SK-N-SH (cell line): ENCODE data around the gene HS3ST3A1. TPM values are rescaled to one million over a fixed set of nuclear protein-coding genes. Genes with fewer than 3 reads are reported as not detected.

Experiments
- CTCF ChIA-PET: fragments of 300-600, 350-600 bp; formaldehyde crosslinking; extraction: SDS; loops from one replicate; lab custom pipeline; 2021; lab: Yijun Ruan, JAX
- POLR2A ChIA-PET: fragments of 350-600 bp; sonication (Branson Sonifier 250); formaldehyde crosslinking; extraction: SDS; loops from one replicate; lab custom pipeline; 2020; ENCODE audit warnings: antibody characterized with exemption, inconsistent platforms; lab: Yijun Ruan, JAX
- DNase-seq: peaks from one replicate; pipeline ENCODE4 v3.0.0; 2012
- H2AFZ ChIP-seq: fragments of 200-600 bp; sonication (generic); 2 replicates; pipeline ENCODE4 v1.8.1; 2016; ENCODE audit warnings: antibody characterized with exemption, mild to moderate bottlenecking, low read depth
- H3F3A ChIP-seq: fragments of 200-600 bp; sonication (generic); replicated peaks from 2 replicates; pipeline ENCODE3; 2016; ENCODE audit warnings: antibody characterized with exemption, mild to moderate bottlenecking; ENCODE audit not compliant: insufficient read depth
- H3K27ac ChIP-seq, 2 experiments: fragments of 200-500 bp in 1 of 2; fragments of 200-600 bp in 1 of 2; sonication (Bioruptor generic) in 1 of 2; sonication (generic), shearing (Covaris generic) in 1 of 2; 2 replicates each; pipeline versions ENCODE4 v1.5.1 to v1.6.1; 2014 to 2016; ENCODE audit warnings: low read depth in 2 of 2, inconsistent platforms in 1 of 2, low read length in 1 of 2, mild to moderate bottlenecking in 1 of 2, mixed read lengths in 1 of 2
- H3K27me3 ChIP-seq: fragments of 200-600 bp; sonication (generic), shearing (Covaris generic); 2 replicates; pipeline ENCODE4 v1.6.1; 2016; ENCODE audit warnings: mixed run types; ENCODE audit not compliant: insufficient read depth
- H3K36me3 ChIP-seq, 2 experiments: fragments of 200-500 bp in 1 of 2; fragments of 200-600 bp in 1 of 2; sonication (Bioruptor generic) in 1 of 2; sonication (generic) in 1 of 2; replicated peaks in 1 of 2; 2 replicates each; pipeline versions ENCODE3 to v1.5.1; 2014 to 2016; ENCODE audit warnings: low read length in 1 of 2, mild to moderate bottlenecking in 1 of 2; ENCODE audit not compliant: insufficient read depth in 2 of 2, control insufficient read depth in 1 of 2
- H3K4me1 ChIP-seq, 2 experiments: fragments of 200-500 bp in 1 of 2; fragments of 200-600 bp in 1 of 2; sonication (Bioruptor generic) in 1 of 2; sonication (generic), shearing (Covaris generic) in 1 of 2; 2 replicates each; pipeline versions ENCODE4 v1.5.1 to v1.6.1; 2014 to 2016; ENCODE audit warnings: low read depth in 1 of 2, low read length in 1 of 2, mixed run types in 1 of 2; ENCODE audit not compliant: insufficient read depth in 2 of 2, control insufficient read depth in 1 of 2
- H3K4me2 ChIP-seq: fragments of 200-600 bp; sonication (generic), shearing (Covaris generic); 2 replicates; pipeline ENCODE4 v1.6.1; 2017; ENCODE audit warnings: mixed run types
- H3K4me3 ChIP-seq, 2 experiments: fragments of 200-500 bp in 1 of 2; fragments of 200-600 bp in 1 of 2; sonication (Bioruptor generic) in 1 of 2; sonication (generic), shearing (Covaris generic) in 1 of 2; 2 replicates each; pipeline versions ENCODE4 v1.5.1 to v1.8.1; 2014 to 2016; ENCODE audit warnings: low read depth in 2 of 2, inconsistent platforms in 1 of 2, low read length in 1 of 2, mild to moderate bottlenecking in 1 of 2, mixed read lengths in 1 of 2, moderate library complexity in 1 of 2
- H3K79me2 ChIP-seq: fragments of 200-600 bp; sonication (generic); 2 replicates; pipeline ENCODE4 v1.8.1; 2017; ENCODE audit warnings: mild to moderate bottlenecking; ENCODE audit not compliant: insufficient read depth
- H3K9ac ChIP-seq: fragments of 200-600 bp; sonication (generic); 2 replicates; pipeline ENCODE4 v1.6.1; 2017; ENCODE audit warnings: mixed run types
- H3K9me2 ChIP-seq: fragments of 200-600 bp; sonication (generic); 2 replicates; pipeline ENCODE4 v1.6.1; 2017; ENCODE audit warnings: mixed run types
- H3K9me3 ChIP-seq: fragments of 200-600 bp; sonication (generic); 2 replicates; pipeline ENCODE4 v1.6.1; 2017; ENCODE audit warnings: mixed run types, mild to moderate bottlenecking, moderate library complexity
- H4K20me1 ChIP-seq: fragments of 200-600 bp; sonication (generic); 2 replicates; pipeline ENCODE4 v1.6.1; 2017; ENCODE audit warnings: mild to moderate bottlenecking, mixed run types; ENCODE audit not compliant: insufficient read depth
- EP300 ChIP-seq, 2 experiments: IDR thresholded peaks; 2 replicates each; pipeline versions ENCODE4 v1.4.0 to v1.6.1; 2012; ENCODE audit warnings: borderline replicate concordance in 1 of 2, low read depth in 1 of 2, low read length in 1 of 2
- FOSL2 ChIP-seq: IDR thresholded peaks from 2 replicates; pipeline ENCODE4 v1.4.0; 2012; ENCODE audit warnings: low read depth, mild to moderate bottlenecking, moderate library complexity, borderline replicate concordance
- FOXJ3 ChIP-seq: sonication (generic); formaldehyde crosslinking; IDR thresholded peaks from 2 replicates; pipeline ENCODE4 v1.5.1; 2020; ENCODE audit warnings: mild to moderate bottlenecking, missing genetic modification reagents
- FOXM1 ChIP-seq: IDR thresholded peaks from 2 replicates; pipeline ENCODE4 v1.4.0; 2012; ENCODE audit warnings: low read depth, mild to moderate bottlenecking
- GABPA ChIP-seq: IDR thresholded peaks from 2 replicates; pipeline ENCODE4 v1.4.0; 2012; ENCODE audit warnings: low read depth, mild to moderate bottlenecking
- GATA2 ChIP-seq: sonication (generic); formaldehyde crosslinking; IDR thresholded peaks from 2 replicates; pipeline ENCODE4 v1.5.0; 2020; ENCODE audit warnings: mild to moderate bottlenecking, missing genetic modification reagents
- JUND ChIP-seq: IDR thresholded peaks from 2 replicates; pipeline ENCODE4 v1.4.0; 2012
- MEF2A ChIP-seq: IDR thresholded peaks from 2 replicates; pipeline ENCODE4 v1.4.0; 2012; ENCODE audit warnings: low read depth, borderline replicate concordance
- MXI1 ChIP-seq: IDR thresholded peaks from 2 replicates; pipeline ENCODE4 v1.6.1; 2012; ENCODE audit warnings: mild to moderate bottlenecking, low read depth, low read length, improper control_type of control experiment
- NFIC ChIP-seq: IDR thresholded peaks from 2 replicates; pipeline ENCODE4 v1.4.0; 2012; ENCODE audit warnings: borderline replicate concordance
- NRF1 ChIP-seq: IDR thresholded peaks from 2 replicates; pipeline ENCODE4 v1.6.1; 2012; ENCODE audit warnings: low read depth, mild to moderate bottlenecking, low read length
- POLR2AphosphoS5 ChIP-seq: IDR thresholded peaks from 2 replicates; pipeline ENCODE4 v1.6.1; 2012; ENCODE audit warnings: low read depth, low read length
- RXRA ChIP-seq: IDR thresholded peaks from 2 replicates; pipeline ENCODE4 v1.4.0; 2012; ENCODE audit warnings: low read depth, mild to moderate bottlenecking, borderline replicate concordance
- SIN3A ChIP-seq: IDR thresholded peaks from 2 replicates; pipeline ENCODE4 v1.6.1; 2012; ENCODE audit warnings: low read depth, mild to moderate bottlenecking, low read length, moderate library complexity, borderline replicate concordance
- SMC3 ChIP-seq: IDR thresholded peaks from 2 replicates; pipeline ENCODE4 v1.6.1; 2012; ENCODE audit warnings: low read depth, low read length, improper control_type of control experiment
- TCF12 ChIP-seq: IDR thresholded peaks from 2 replicates; pipeline ENCODE4 v1.4.0; 2012
- TEAD4 ChIP-seq: IDR thresholded peaks from 2 replicates; pipeline ENCODE4 v1.4.0; 2012; ENCODE audit warnings: mild to moderate bottlenecking, borderline replicate concordance; ENCODE audit not compliant: insufficient read depth
- YY1 ChIP-seq: IDR thresholded peaks from 2 replicates; pipeline ENCODE4 v1.4.0; 2012; ENCODE audit warnings: low read depth, mild to moderate bottlenecking
- WGBS: methylation state at CpG from one replicate; pipeline ENCODE4 v1.1.6; 2017; ENCODE audit warnings: low lambda C conversion rate; 5-methylcytosine and 5-hydroxymethylcytosine counted together
- polyA plus RNA-seq, 3 experiments: library from polyadenylated mRNA; depleted of rRNA; stranded (reverse); fragments of >200 nt; gene quantifications; 2 replicates each; pipeline ENCODE4 v1.2.3, GENCODE V29; 2012
- TF ChIP-seq, protein P1 (sequence below): fragments of 150-350 bp; IDR thresholded peaks from 2 replicates; pipeline ENCODE4 v1.6.1; 2016; ENCODE audit warnings: mild to moderate bottlenecking, low read depth, low read length
- TF ChIP-seq, protein P2 (sequence below): IDR thresholded peaks from 2 replicates; pipeline ENCODE4 v1.4.0; 2012; ENCODE audit warnings: low read depth, borderline replicate concordance
- TF ChIP-seq, protein P3 (sequence below): IDR thresholded peaks from 2 replicates; pipeline ENCODE4 v1.4.0; 2012; ENCODE audit warnings: low read depth, borderline replicate concordance
- TF ChIP-seq, protein P4 (sequence below): IDR thresholded peaks from 2 replicates; pipeline ENCODE4 v1.4.0; 2012; ENCODE audit warnings: low read depth
- TF ChIP-seq, protein P5 (sequence below): IDR thresholded peaks from 2 replicates; pipeline ENCODE4; 2012

The HS3ST3A1 gene
- polyA plus RNA-seq, 1 of the 3 experiments (the other 2 are of a cell fraction): 22.6 TPM

DNA sequence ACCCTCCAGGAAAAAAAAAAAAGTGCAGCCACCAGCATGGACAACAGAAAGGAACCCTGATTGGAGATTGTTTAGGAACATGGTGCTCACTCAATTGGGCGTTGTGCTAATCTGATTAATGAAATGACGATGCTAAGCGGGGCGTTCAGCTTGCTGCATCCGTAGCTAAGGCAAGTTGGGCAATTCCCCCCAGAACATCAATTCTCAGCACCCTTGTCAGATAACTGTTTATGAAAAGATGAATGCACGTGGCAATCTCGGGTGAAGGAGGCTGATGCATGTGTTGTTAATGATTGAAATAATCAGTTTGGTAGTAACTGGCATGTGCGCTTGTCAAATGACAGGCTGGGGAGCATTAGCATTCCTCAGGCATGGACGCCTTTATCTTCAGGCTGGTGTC, 57.0 kb downstream of the HS3ST3A1 start (continued):
- TF ChIP-seq, protein P1, sequence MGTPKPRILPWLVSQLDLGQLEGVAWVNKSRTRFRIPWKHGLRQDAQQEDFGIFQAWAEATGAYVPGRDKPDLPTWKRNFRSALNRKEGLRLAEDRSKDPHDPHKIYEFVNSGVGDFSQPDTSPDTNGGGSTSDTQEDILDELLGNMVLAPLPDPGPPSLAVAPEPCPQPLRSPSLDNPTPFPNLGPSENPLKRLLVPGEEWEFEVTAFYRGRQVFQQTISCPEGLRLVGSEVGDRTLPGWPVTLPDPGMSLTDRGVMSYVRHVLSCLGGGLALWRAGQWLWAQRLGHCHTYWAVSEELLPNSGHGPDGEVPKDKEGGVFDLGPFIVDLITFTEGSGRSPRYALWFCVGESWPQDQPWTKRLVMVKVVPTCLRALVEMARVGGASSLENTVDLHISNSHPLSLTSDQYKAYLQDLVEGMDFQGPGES: no peak
- TF ChIP-seq NFIC: no peak
- no peak for TF ChIP-seq FOSL2
- TF ChIP-seq, protein P2, sequence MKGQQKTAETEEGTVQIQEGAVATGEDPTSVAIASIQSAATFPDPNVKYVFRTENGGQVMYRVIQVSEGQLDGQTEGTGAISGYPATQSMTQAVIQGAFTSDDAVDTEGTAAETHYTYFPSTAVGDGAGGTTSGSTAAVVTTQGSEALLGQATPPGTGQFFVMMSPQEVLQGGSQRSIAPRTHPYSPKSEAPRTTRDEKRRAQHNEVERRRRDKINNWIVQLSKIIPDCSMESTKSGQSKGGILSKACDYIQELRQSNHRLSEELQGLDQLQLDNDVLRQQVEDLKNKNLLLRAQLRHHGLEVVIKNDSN: no peak
- no peak for TF ChIP-seq MEF2A
- TF ChIP-seq POLR2AphosphoS5: no peak
- no peak for TF ChIP-seq SIN3A
- TF ChIP-seq FOXJ3 (CRISPR knock-in tag): no peak
- TF ChIP-seq JUND: no peak

DNA sequence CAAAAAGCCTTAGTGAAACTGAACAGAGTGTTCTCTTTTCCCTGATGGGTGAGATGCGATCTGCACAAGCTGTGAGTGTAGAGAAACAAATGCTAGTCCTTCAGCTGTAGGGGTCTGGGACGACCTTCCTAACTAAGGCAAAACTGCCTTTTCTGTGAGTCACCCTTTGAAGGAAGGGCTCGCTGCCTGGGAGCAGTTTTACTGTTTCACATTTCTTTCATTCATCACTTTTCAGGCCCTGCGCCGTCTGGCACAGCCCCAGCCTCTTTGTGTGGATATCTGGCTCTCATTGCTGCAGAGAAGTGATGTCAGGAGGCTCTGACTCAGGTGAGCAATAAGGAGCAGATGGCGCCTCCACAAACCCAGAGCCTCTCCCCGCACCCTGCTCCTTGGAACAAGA, 57.4 kb downstream of the HS3ST3A1 start:
- H3K4me1 ChIP-seq: peaks cover 4 to 42% of the 10 kb centered on the region in 2 experiments
- H3K27me3 ChIP-seq: no peaks in the 10 kb centered on the region
- CTCF ChIA-PET: interaction anchor here (2.2 kb wide), 1 partner anchor 9 kb away, joined by 7 read pairs; no protein-coding TSS in a partner anchor
- no peak for DNase-seq
- no peaks in the 10 kb centered on the region for H4K20me1 ChIP-seq
- peak overlapping the region; percentile 62 to 96; a peak in 3 of 4 replicates for H3K27ac ChIP-seq
- peak overlapping the region; percentile 53; the same call in 1 of the 2 replicates for H3K9ac ChIP-seq
- H3K4me3 ChIP-seq: peak overlapping the region in 1 of 2 experiments; percentile 18; a peak in 2 of 4 replicates
- peaks cover 68% of the 10 kb centered on the region for H3K79me2 ChIP-seq
- no peaks in the 10 kb centered on the region for H3K9me2 ChIP-seq
- peaks cover 0 to 21% of the 10 kb centered on the region in 2 experiments for H3K36me3 ChIP-seq
- POLR2A ChIA-PET: no interaction called here
- H3F3A ChIP-seq: peaks cover 68% of the 10 kb centered on the region
- H3K4me2 ChIP-seq: peak overlapping the region; percentile 62
- H3K9me3 ChIP-seq: no peaks in the 10 kb centered on the region
- H2AFZ ChIP-seq: no peak overlapping the region
- WGBS: 5% methylated on average over 7 of the region's 7 CpGs
- peak; percentile 96 for TF ChIP-seq FOSL2
- TF ChIP-seq RXRA: peak; percentile 91
- TF ChIP-seq TCF12: peak; percentile 99
- TF ChIP-seq MEF2A: peak; percentile 76; the same call in 1 of the 2 replicates
- TF ChIP-seq TEAD4: peak; percentile 90
- TF ChIP-seq FOXM1: peak; percentile 94
- TF ChIP-seq, protein P3, sequence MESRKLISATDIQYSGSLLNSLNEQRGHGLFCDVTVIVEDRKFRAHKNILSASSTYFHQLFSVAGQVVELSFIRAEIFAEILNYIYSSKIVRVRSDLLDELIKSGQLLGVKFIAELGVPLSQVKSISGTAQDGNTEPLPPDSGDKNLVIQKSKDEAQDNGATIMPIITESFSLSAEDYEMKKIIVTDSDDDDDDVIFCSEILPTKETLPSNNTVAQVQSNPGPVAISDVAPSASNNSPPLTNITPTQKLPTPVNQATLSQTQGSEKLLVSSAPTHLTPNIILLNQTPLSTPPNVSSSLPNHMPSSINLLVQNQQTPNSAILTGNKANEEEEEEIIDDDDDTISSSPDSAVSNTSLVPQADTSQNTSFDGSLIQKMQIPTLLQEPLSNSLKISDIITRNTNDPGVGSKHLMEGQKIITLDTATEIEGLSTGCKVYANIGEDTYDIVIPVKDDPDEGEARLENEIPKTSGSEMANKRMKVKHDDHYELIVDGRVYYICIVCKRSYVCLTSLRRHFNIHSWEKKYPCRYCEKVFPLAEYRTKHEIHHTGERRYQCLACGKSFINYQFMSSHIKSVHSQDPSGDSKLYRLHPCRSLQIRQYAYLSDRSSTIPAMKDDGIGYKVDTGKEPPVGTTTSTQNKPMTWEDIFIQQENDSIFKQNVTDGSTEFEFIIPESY: 0 out of 2 replicates have a peak, but pooled peaks have one; percentile 56
- TF ChIP-seq EP300 (IDR thresholded peaks at IDR 0.05; ENCODE audit: borderline replicate concordance in 1 of 2, low read depth in 1 of 2, low read length in 1 of 2): peak; percentile 29 to 98
- TF ChIP-seq, protein P4, sequence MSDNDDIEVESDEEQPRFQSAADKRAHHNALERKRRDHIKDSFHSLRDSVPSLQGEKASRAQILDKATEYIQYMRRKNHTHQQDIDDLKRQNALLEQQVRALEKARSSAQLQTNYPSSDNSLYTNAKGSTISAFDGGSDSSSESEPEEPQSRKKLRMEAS: peak; percentile 85; the same call in 1 of the 2 replicates
- TF ChIP-seq, protein P2: no peak
- TF ChIP-seq NFIC: peak; percentile 98
- TF ChIP-seq SIN3A: peak; percentile 81; the same call in 1 of the 2 replicates
- no peak for TF ChIP-seq NRF1
- no peak for TF ChIP-seq SMC3
- peak; percentile 97 for TF ChIP-seq JUND
- no peak; the same call in 1 of the 2 replicates for TF ChIP-seq GABPA
- peak; percentile 74 for TF ChIP-seq POLR2AphosphoS5
- no peak for TF ChIP-seq GATA2 (CRISPR knock-in tag)
- no peak for TF ChIP-seq MXI1
- TF ChIP-seq, protein P5, sequence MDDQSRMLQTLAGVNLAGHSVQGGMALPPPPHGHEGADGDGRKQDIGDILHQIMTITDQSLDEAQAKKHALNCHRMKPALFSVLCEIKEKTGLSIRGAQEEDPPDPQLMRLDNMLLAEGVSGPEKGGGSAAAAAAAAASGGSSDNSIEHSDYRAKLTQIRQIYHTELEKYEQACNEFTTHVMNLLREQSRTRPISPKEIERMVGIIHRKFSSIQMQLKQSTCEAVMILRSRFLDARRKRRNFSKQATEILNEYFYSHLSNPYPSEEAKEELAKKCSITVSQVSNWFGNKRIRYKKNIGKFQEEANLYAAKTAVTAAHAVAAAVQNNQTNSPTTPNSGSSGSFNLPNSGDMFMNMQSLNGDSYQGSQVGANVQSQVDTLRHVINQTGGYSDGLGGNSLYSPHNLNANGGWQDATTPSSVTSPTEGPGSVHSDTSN: peak; percentile 97
- TF ChIP-seq YY1: no peak; the same call in 1 of the 2 replicates
